ENCODE data around the gene ACE.

Gene ACE

GRCh38 chr17:63544467-63545301 lies 67.8 kb downstream of the ACE start:
- no peak overlapping the region for H2BK5ac ChIP-seq (ENCODE audit: low read depth, low read length, poor library complexity)
- H3K18ac ChIP-seq (ENCODE audit: low read length), result no peak overlapping the region
- no CpG with 5 or more reads among the region's 13 CpGs for WGBS (ENCODE audit: extremely low coverage, insufficient coverage, insufficient read length)
- no peak overlapping the region for H4K12ac ChIP-seq (ENCODE audit: low read depth, low read length)
- no peaks in the 10 kb centered on the region for H3K27me3 ChIP-seq (ENCODE audit: insufficient read depth, low read length)
- no peak overlapping the region for H2BK12ac ChIP-seq (ENCODE audit: low read length)
- no peak overlapping the region for H3K27ac ChIP-seq (ENCODE audit: low read depth, low read length)
- no peaks in the 10 kb centered on the region for H3K9me3 ChIP-seq (ENCODE audit: insufficient read depth, low read depth, low read length)
- H3K4me1 ChIP-seq (ENCODE audit: control insufficient read depth in 1 of 2, insufficient read depth in 2 of 2, low read length in 2 of 2), result peaks cover 7 to 14% of the 10 kb centered on the region in 2 experiments
- H4K8ac ChIP-seq (ENCODE audit: low read depth, low read length), result no peak overlapping the region
- H3K4me2 ChIP-seq (ENCODE audit: low read length), result no peak overlapping the region
- H4K91ac ChIP-seq (ENCODE audit: low read depth, low read length), result no peak overlapping the region
- H2AFZ ChIP-seq (ENCODE audit: insufficient read depth, low read length, poor library complexity), result no peak overlapping the region
- H2AK5ac ChIP-seq (ENCODE audit: low read length), result no peak overlapping the region
- no peak overlapping the region for H3K4me3 ChIP-seq (ENCODE audit: low read depth, low read length)
- no peak overlapping the region for H3K4ac ChIP-seq (ENCODE audit: low read depth, low read length)
- H3K23ac ChIP-seq (ENCODE audit: low read length), result no peak overlapping the region
- peaks cover under 1% of the 10 kb centered on the region for H3K79me2 ChIP-seq (ENCODE audit: control insufficient read depth, insufficient read depth, low read length, poor library complexity)
- DNase-seq, result no peak
- H3K36me3 ChIP-seq (ENCODE audit: control insufficient read depth in 1 of 2, insufficient read depth in 2 of 2, low read length in 2 of 2), result no peaks in the 10 kb centered on the region
- H3K79me1 ChIP-seq (ENCODE audit: low read length), result peaks cover 1% of the 10 kb centered on the region
- H2BK120ac ChIP-seq (ENCODE audit: insufficient read depth, low read length, poor library complexity), result no peak overlapping the region
- no peak overlapping the region for H3K9ac ChIP-seq (ENCODE audit: low read length)
- H3K14ac ChIP-seq (ENCODE audit: low read length), result no peak overlapping the region

- no peaks in the 10 kb centered on the region for H3K36me3 ChIP-seq (ENCODE audit: control insufficient read depth in 1 of 2, insufficient read depth in 2 of 2, low read length in 2 of 2)
- no peak for DNase-seq
- H3K79me2 ChIP-seq (ENCODE audit: control insufficient read depth, insufficient read depth, low read length, poor library complexity), result peaks cover 8% of the 10 kb centered on the region
- no peak overlapping the region for H2BK120ac ChIP-seq (ENCODE audit: insufficient read depth, low read length, poor library complexity)
- H3K9ac ChIP-seq (ENCODE audit: low read length), result no peak overlapping the region
- H3K18ac ChIP-seq (ENCODE audit: low read length), result no peak overlapping the region
- H4K91ac ChIP-seq (ENCODE audit: low read depth, low read length), result no peak overlapping the region
- no peak overlapping the region for H4K8ac ChIP-seq (ENCODE audit: low read depth, low read length)
- H3K27me3 ChIP-seq (ENCODE audit: insufficient read depth, low read length), result no peaks in the 10 kb centered on the region
- H3K79me1 ChIP-seq (ENCODE audit: low read length), result peaks cover 8% of the 10 kb centered on the region
- H3K23ac ChIP-seq (ENCODE audit: low read length), result no peak overlapping the region
- H4K12ac ChIP-seq (ENCODE audit: low read depth, low read length), result no peak overlapping the region
- H2AK5ac ChIP-seq (ENCODE audit: low read length), result no peak overlapping the region
- H3K4me2 ChIP-seq (ENCODE audit: low read length), result no peak overlapping the region
- no peak overlapping the region for H3K4ac ChIP-seq (ENCODE audit: low read depth, low read length)
- H3K14ac ChIP-seq (ENCODE audit: low read length), result no peak overlapping the region
- H2BK5ac ChIP-seq (ENCODE audit: low read depth, low read length, poor library complexity), result no peak overlapping the region
- no peak overlapping the region for H2BK12ac ChIP-seq (ENCODE audit: low read length)
- WGBS (ENCODE audit: extremely low coverage, insufficient coverage, insufficient read length), result no CpG with 5 or more reads among the region's 9 CpGs
- no peak overlapping the region for H3K27ac ChIP-seq (ENCODE audit: low read depth, low read length)
- no peaks in the 10 kb centered on the region for H3K9me3 ChIP-seq (ENCODE audit: insufficient read depth, low read depth, low read length)
- no peak overlapping the region for H3K4me3 ChIP-seq (ENCODE audit: low read depth, low read length)
- H3K4me1 ChIP-seq (ENCODE audit: control insufficient read depth in 1 of 2, insufficient read depth in 2 of 2, low read length in 2 of 2), result peaks cover 9 to 17% of the 10 kb centered on the region in 2 experiments
- H2AFZ ChIP-seq (ENCODE audit: insufficient read depth, low read length, poor library complexity), result no peak overlapping the region
Measured at GRCh38 chr17:63546308-63547082, 69.6 kb downstream of the ACE start.

- Histone ChIP-seq H3K4me2 (ENCODE audit: low read length) (no peak overlapping the region), H4K8ac (ENCODE audit: low read depth, low read length) (no peak overlapping the region), H2AK5ac (ENCODE audit: low read length) (no peak overlapping the region), H2AFZ (ENCODE audit: insufficient read depth, low read length, poor library complexity) (no peak overlapping the region), H3K23ac (ENCODE audit: low read length) (no peak overlapping the region), H3K9me3 (ENCODE audit: insufficient read depth, low read depth, low read length) (no peaks in the 10 kb centered on the region), H3K4me3 (ENCODE audit: low read depth, low read length) (no peak overlapping the region), H3K4ac (ENCODE audit: low read depth, low read length) (no peak overlapping the region), H3K36me3 (ENCODE audit: control insufficient read depth in 1 of 2, insufficient read depth in 2 of 2, low read length in 2 of 2) (no peaks in the 10 kb centered on the region), H3K9ac (ENCODE audit: low read length) (no peak overlapping the region), H2BK5ac (ENCODE audit: low read depth, low read length, poor library complexity) (no peak overlapping the region), H3K27ac (ENCODE audit: low read depth, low read length) (no peak overlapping the region), H3K14ac (ENCODE audit: low read length) (no peak overlapping the region), H2BK120ac (ENCODE audit: insufficient read depth, low read length, poor library complexity) (no peak overlapping the region), H2BK12ac (ENCODE audit: low read length) (no peak overlapping the region), H3K79me2 (ENCODE audit: control insufficient read depth, insufficient read depth, low read length, poor library complexity) (peaks cover 8% of the 10 kb centered on the region), H3K18ac (ENCODE audit: low read length) (no peak overlapping the region), H3K79me1 (ENCODE audit: low read length) (peaks cover 8% of the 10 kb centered on the region), H3K4me1 (ENCODE audit: control insufficient read depth in 1 of 2, insufficient read depth in 2 of 2, low read length in 2 of 2) (peaks cover 9 to 17% of the 10 kb centered on the region in 2 experiments), H4K91ac (ENCODE audit: low read depth, low read length) (no peak overlapping the region), H4K12ac (ENCODE audit: low read depth, low read length) (no peak overlapping the region), H3K27me3 (ENCODE audit: insufficient read depth, low read length) (no peaks in the 10 kb centered on the region)
- no CpG with 5 or more reads among the region's 5 CpGs for WGBS (ENCODE audit: extremely low coverage, insufficient coverage, insufficient read length)
- DNase-seq, result no peak
Measured at GRCh38 chr17:63547083-63547523, 70.2 kb downstream of the ACE start.
